ENCODE data around the gene DNAH3. TPM values are rescaled to one million over a fixed set of nuclear protein-coding genes. Genes with fewer than 3 reads are reported as not detected.

DNAH3 gene
- total and polyA plus RNA-seq, 2 experiments from 2014 or later, result 0.70 to 1.3 TPM

GRCh38 chr16:20910781-20911321 is 239.8 kb downstream of the DNAH3 start:
- H2AFZ ChIP-seq, result no peak overlapping the region
- TF ChIP-seq ETS1 (IDR thresholded peaks at IDR 0.05) (no peak), ZNF331 (CRISPR knock-in tag; IDR thresholded peaks at IDR 0.05; ENCODE audit: low read depth) (no peak), EZH2phosphoT487 (IDR thresholded peaks at IDR 0.05; ENCODE audit: unreplicated experiment) (no peak), EZH2 (IDR thresholded peaks at IDR 0.05; ENCODE audit: low read depth, unreplicated experiment) (no peak), CREB1 (CRISPR knock-in tag; IDR thresholded peaks at IDR 0.05; ENCODE audit: low read depth) (no peak), POLR2AphosphoS5 (IDR thresholded peaks at IDR 0.05; ENCODE audit: low read depth) (no peak), CTCF (conservative IDR thresholded peaks at IDR 0.05; ENCODE audit: low read depth in 2 of 2) (no peak), NANOG (IDR thresholded peaks at IDR 0.05; ENCODE audit: borderline replicate concordance) (no peak), JUNB (IDR thresholded peaks at IDR 0.05; ENCODE audit: unreplicated experiment) (no peak), ZNF462 (CRISPR knock-in tag; IDR thresholded peaks at IDR 0.05) (no peak), ZNF114 (CRISPR knock-in tag; IDR thresholded peaks at IDR 0.05) (no peak), REST (IDR thresholded peaks at IDR 0.05; ENCODE audit: unreplicated experiment) (no peak), STAT1 (IDR thresholded peaks at IDR 0.05; ENCODE audit: unreplicated experiment) (no peak)
- H3K4me3 ChIP-seq, result no peak overlapping the region
- no peaks in the 10 kb centered on the region for H3K27me3 ChIP-seq (ENCODE audit: insufficient read depth)
- H3K27me3 Mint-ChIP-seq (ENCODE audit: insufficient read depth, low read depth, poor library complexity), result no peaks in the 10 kb centered on the region
- no peaks in the 10 kb centered on the region; the same call in 1 of the 2 replicates for H3K79me2 ChIP-seq (replicated peaks; ENCODE audit: insufficient read depth)
- ATAC-seq (no peak), DNase-seq (ENCODE audit: low spot score) (no peak)
- H3K4me1 Mint-ChIP-seq, result peaks cover 4% of the 10 kb centered on the region; the same call in 2 of the 3 replicates
- no peak overlapping the region; the same call in 1 of the 2 replicates for H3K27ac Mint-ChIP-seq
- H3K4me1 ChIP-seq (ENCODE audit: insufficient read depth), result no peaks in the 10 kb centered on the region
- H3K4me2 ChIP-seq, result no peak overlapping the region
- H3K4me3 Mint-ChIP-seq, result no peak overlapping the region
- no peak overlapping the region for H3K27ac ChIP-seq (ENCODE audit: low read depth)
- peaks cover 5% of the 10 kb centered on the region; the same call in 1 of the 3 replicates for H3K36me3 Mint-ChIP-seq (ENCODE audit: low read depth)
- H3K9me2 ChIP-seq (ENCODE audit: insufficient read depth), result no peaks in the 10 kb centered on the region
- H3K36me3 ChIP-seq (ENCODE audit: insufficient read depth), result no peaks in the 10 kb centered on the region
- no peaks in the 10 kb centered on the region for H3F3A ChIP-seq (replicated peaks; ENCODE audit: low read depth)
- H3K9me3 Mint-ChIP-seq, result no peaks in the 10 kb centered on the region
- H4K20me1 ChIP-seq (replicated peaks; ENCODE audit: insufficient read depth), result no peaks in the 10 kb centered on the region

Measured in GM23338 (cell line).